G401.6 (cell line): ENCODE results near the gene PACC1.
"Not testable (repeated sequence)": the region's sequence is repeated elsewhere in the genome, so short reads cannot be mapped to it uniquely, and the experiment has no call there.

Source experiments
- FAIRE-seq: peaks from 2 replicates; lab custom pipeline; 2012; peaks lifted over from hg19 to GRCh38; lab: Jason Lieb, UNC

The PACC1 gene

DNA sequence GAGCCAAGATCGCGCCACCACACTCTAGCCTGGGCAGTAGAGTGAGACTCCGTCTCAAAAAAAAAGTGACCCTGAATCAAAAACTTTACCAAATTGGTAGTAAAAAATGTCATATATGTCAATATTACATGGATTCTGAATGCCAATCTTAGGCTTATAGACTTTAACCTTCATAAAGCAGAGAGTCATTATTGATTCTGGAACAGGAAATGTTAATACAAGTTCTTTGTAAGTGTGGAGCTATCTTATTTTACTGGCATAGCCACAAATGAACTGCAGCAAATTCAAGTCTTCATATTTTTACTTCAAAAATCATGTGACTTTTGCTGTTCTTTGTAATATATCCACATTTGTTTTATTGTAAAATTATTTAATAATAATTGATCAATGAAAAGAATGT lies 88.1 kb downstream of the PACC1 start:
- FAIRE-seq: no peak

DNA sequence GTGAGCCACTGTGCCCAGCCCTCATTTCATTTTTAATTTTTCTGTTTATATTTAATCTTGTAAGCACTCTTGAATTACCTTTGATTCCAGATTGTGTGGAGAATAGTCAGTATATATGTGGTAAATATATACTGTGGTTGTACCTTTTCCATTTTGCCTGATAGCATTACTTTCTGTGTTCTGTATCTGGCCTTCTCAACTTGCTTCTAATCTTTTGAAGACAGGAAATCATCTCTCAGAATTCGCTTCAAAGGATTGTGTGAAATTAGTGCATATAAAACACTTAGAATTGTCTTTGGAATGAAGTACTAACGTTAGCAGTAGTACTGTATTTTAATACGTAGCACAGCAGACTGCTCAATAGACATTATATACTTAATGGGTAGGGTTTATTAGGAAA lies 91.6 kb downstream of the PACC1 start:
- no peak for FAIRE-seq

DNA sequence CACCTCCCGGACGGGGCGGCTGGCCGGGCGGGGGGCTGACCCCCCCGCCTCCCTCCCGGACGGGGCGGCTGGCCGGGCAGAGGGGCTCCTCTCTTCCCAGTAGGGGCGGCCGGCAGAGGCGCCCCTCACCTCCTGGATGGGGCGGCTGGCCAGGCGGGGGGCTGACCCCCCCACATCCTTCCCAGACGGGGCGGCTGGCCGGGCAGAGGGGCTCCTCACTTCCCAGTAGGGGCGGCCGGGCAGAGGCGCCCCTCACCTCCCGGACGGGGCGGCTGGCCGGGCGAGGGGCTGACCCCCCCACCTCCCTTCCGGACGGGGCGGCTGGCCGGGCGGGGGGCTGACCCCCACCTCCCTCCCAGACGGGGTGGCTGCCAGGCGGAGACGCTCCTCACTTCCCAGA lies 93.7 kb downstream of the PACC1 start:
- not testable (repeated sequence) for FAIRE-seq

DNA sequence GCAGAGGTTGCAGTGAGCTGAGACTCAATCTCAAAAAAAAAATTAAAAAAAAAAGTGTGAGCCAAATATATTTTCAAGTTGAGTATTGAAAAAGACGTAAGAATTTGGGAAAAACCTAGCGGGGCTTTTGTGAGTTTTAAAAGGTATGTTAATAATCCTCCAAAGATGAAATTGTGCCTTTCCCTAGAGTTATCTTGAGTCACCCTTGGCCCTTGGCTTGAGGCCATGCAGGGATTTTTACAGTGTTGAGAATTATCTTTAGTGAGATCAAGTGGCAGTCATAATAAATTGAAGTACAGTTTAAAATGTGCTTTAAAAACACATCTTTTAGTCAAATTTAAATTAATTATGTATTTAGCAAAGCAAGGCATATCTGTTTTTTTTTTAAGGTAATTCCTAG lies 96.8 kb downstream of the PACC1 start:
- no peak for FAIRE-seq

DNA sequence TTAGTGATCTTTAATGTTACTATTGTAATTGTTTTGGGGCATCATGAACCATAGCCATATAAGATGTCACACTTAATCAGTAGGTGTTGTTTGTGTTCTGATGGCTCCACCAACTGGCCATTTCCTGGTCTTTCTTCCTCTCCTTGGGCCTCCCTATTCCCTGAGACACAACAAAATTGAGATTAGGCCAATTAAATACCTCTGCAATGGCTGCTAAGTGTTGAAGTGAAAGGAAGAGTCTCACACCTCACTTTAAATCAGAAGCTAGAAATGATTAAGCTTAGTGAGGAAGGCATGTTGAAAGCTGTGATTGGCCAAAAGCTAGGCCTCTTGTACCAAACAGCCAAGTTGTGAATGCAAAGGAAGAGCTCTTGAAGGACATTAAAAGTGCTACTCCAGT lies 98.8 kb downstream of the PACC1 start:
- no peak for FAIRE-seq

DNA sequence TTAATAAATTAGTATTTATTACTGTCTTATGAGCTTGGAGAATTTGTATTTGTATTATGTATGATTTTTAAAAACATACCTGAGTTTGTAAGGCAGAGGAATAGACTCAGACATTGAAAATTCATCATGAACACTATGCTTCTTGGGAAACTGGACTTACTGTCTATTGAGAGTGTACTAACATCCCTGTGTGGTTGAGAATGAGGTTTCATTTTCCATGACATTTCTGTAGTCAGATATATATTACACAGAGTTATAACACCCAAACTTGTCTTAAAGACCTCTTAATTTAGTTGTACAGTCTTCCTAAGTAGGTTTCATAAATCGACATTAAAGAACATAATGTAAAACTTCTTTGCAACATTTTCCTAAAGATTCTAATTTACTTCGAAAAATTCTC lies 99.5 kb downstream of the PACC1 start:
- no peak for FAIRE-seq
